Upper lobe of left lung (tissue), 6 donors: ENCODE results near the gene DRC3. TPM values are rescaled to one million over a fixed set of nuclear protein-coding genes. Genes with fewer than 3 reads are reported as not detected.

Experiments used
- ATAC-seq, 2 donors: fragments of 200-7000 bp; cut with Tn5 transposase; one replicate each; pipeline ENCODE4 v1.9.1; 2022; ENCODE audit warnings: mild to moderate bottlenecking in 2 of 2, moderate library complexity in 2 of 2; ENCODE audit not compliant: low FRiP score in 2 of 2
- DNase-seq, 2 donors: peaks; one replicate each; pipeline ENCODE4 v3.0.0-alpha.2; 2019 to 2020
- H3K27ac ChIP-seq, 4 donors: fragments of 200-600 bp; sonication (generic); one replicate each; pipeline ENCODE4 v1.5.1; 2016 to 2019
- H3K27me3 ChIP-seq, 4 donors: fragments of 200-600 bp; sonication (generic); one replicate each; pipeline ENCODE4 v1.5.1; 2017 to 2019
- H3K36me3 ChIP-seq, 4 donors: fragments of 200-600 bp; sonication (generic); one replicate each; pipeline ENCODE4 v1.5.1; 2016 to 2019
- H3K4me1 ChIP-seq, 4 donors: fragments of 200-600 bp; sonication (generic); one replicate each; pipeline ENCODE4 v1.5.1; 2018 to 2019
- H3K4me3 ChIP-seq, 4 donors: fragments of 200-600 bp; sonication (generic); one replicate each; pipeline ENCODE4 v1.5.1; 2017 to 2019; ENCODE audit warnings: mild to moderate bottlenecking in 2 of 4, moderate library complexity in 1 of 4
- H3K9me3 ChIP-seq, 4 donors: fragments of 200-600 bp; sonication (generic); one replicate each; pipeline ENCODE4 v1.5.1; 2018 to 2019
- CTCF ChIP-seq, 6 experiments: fragments of 450-650 bp in 4 of 6; fragments of 200-600 bp in 2 of 6; sonication (generic) in 2 of 6; IDR thresholded peaks; one replicate each; pipeline ENCODE4 v1.5.1; 2016 to 2019; ENCODE audit warnings: antibody characterized with exemption in 6 of 6
- EP300 ChIP-seq, 4 donors: sonication (generic); formaldehyde crosslinking; IDR thresholded peaks; one replicate each; pipeline ENCODE4 v1.5.1; 2017; ENCODE audit warnings: antibody characterized with exemption in 4 of 4, control low read depth in 2 of 4
- POLR2A ChIP-seq, 4 donors: fragments of 450-650 bp; IDR thresholded peaks; one replicate each; pipeline ENCODE4 v1.5.1; 2016 to 2017; ENCODE audit warnings: antibody characterized with exemption in 4 of 4, mild to moderate bottlenecking in 2 of 4
- POLR2AphosphoS5 ChIP-seq, 2 donors: sonication (generic); formaldehyde crosslinking; IDR thresholded peaks; one replicate each; pipeline ENCODE4 v1.5.1; 2017; ENCODE audit warnings: antibody characterized with exemption in 2 of 2
- WGBS, 2 donors: methylation state at CpG; one replicate each; pipeline ENCODE4 v1.1.5; 2017 to 2018; 5-methylcytosine and 5-hydroxymethylcytosine counted together
- total RNA-seq, 6 donors: library from RNA; depleted of rRNA in 4 of 6; stranded (reverse); fragments of >200 nt in 4 of 6; gene quantifications; one replicate each; pipeline versions ENCODE4 v1.1.0 to v1.2.1, GENCODE V29; 2016 to 2021
- donor health status: DM: no; HTN: no; CAD: no; lungs with moderate emphysema.
- donor health status: DM: no; HTN: yes; CAD: no; lungs with severe emphysema.

The DRC3 gene
- total RNA-seq, 6 donors from 2014 or later: 1.5 to 46.2 (median 11.4) TPM

- peak overlapping the region; percentile 78 to 97 (median 92) for H3K4me3 ChIP-seq
- 0 to 1% methylated on average over 1 to 25 of the region's 81 CpGs for WGBS, 2 donors
- H3K27me3 ChIP-seq: no peaks in the 10 kb centered on the region
- H3K27ac ChIP-seq: peak overlapping the region; percentile 71 to 92 (median 78)
- no peaks in the 10 kb centered on the region for H3K9me3 ChIP-seq
- TF ChIP-seq POLR2A (IDR thresholded peaks at IDR 0.05): no peak
- TF ChIP-seq POLR2AphosphoS5 (IDR thresholded peaks at IDR 0.05): no peak
- no peak for TF ChIP-seq EP300 (IDR thresholded peaks at IDR 0.05)
- TF ChIP-seq CTCF (IDR thresholded peaks at IDR 0.05): no peak
- no peaks in the 10 kb centered on the region for H3K36me3 ChIP-seq
- peak; percentile 42 to 93 for DNase-seq
- ATAC-seq: peak in 1 of 2 donors; percentile 68
- peaks cover 24 to 38% (median 30%) of the 10 kb centered on the region in 4 donors for H3K4me1 ChIP-seq
Observed at GRCh38 chr17:18039535-18040260, 67.0 kb downstream of the DRC3 start.

GRCh38 chr17:18040261-18040858 lies 67.7 kb downstream of the DRC3 start:
- Histone ChIP-seq H3K27me3 (no peaks in the 10 kb centered on the region), H3K4me3 (peak overlapping the region; percentile 78 to 97 (median 92)), H3K27ac (peak overlapping the region in 3 of 4 donors; percentile 71 to 92 (median 76)), H3K4me1 (peaks cover 24 to 38% (median 30%) of the 10 kb centered on the region in 4 donors), H3K9me3 (no peaks in the 10 kb centered on the region), H3K36me3 (peaks cover 0 to 4% (median 0%) of the 10 kb centered on the region in 4 donors)
- 28 to 31% methylated on average over 6 of the region's 6 CpGs for WGBS, 2 donors
- TF ChIP-seq POLR2AphosphoS5 (IDR thresholded peaks at IDR 0.05) (no peak), EP300 (IDR thresholded peaks at IDR 0.05) (no peak), CTCF (IDR thresholded peaks at IDR 0.05) (no peak), POLR2A (IDR thresholded peaks at IDR 0.05) (no peak)
- DNase-seq: no peak
- ATAC-seq: no peak

- DNase-seq (no peak), ATAC-seq (no peak)
- peaks cover 0 to 17% (median 7%) of the 10 kb centered on the region in 4 donors for H3K36me3 ChIP-seq
- H3K4me1 ChIP-seq: peaks cover 24 to 38% (median 30%) of the 10 kb centered on the region in 4 donors
- WGBS, 2 donors: 48 to 53% methylated on average over 1 of the region's 1 CpG
- H3K9me3 ChIP-seq: no peaks in the 10 kb centered on the region
- H3K27ac ChIP-seq: no peak overlapping the region
- H3K27me3 ChIP-seq: no peaks in the 10 kb centered on the region
- H3K4me3 ChIP-seq: no peak overlapping the region
- no peak for TF ChIP-seq CTCF (IDR thresholded peaks at IDR 0.05)
- no peak for TF ChIP-seq POLR2AphosphoS5 (IDR thresholded peaks at IDR 0.05)
- no peak for TF ChIP-seq EP300 (IDR thresholded peaks at IDR 0.05)
- TF ChIP-seq POLR2A (IDR thresholded peaks at IDR 0.05): no peak
Observed at GRCh38 chr17:18041776-18042175, 69.1 kb downstream of the DRC3 start.

GRCh38 chr17:18042983-18043382 lies 70.3 kb downstream of the DRC3 start:
- ATAC-seq: no peak

GRCh38 chr17:18043491-18043890 lies 70.8 kb downstream of the DRC3 start:
- no peaks in the 10 kb centered on the region for H3K27me3 ChIP-seq
- TF ChIP-seq CTCF (IDR thresholded peaks at IDR 0.05) (no peak), POLR2A (IDR thresholded peaks at IDR 0.05) (no peak), POLR2AphosphoS5 (IDR thresholded peaks at IDR 0.05) (no peak), EP300 (IDR thresholded peaks at IDR 0.05) (no peak)
- H3K4me3 ChIP-seq: no peak overlapping the region
- peaks cover 5 to 26% (median 11%) of the 10 kb centered on the region in 4 donors for H3K36me3 ChIP-seq
- H3K4me1 ChIP-seq: peaks cover 14 to 23% (median 15%) of the 10 kb centered on the region in 4 donors
- no peak for ATAC-seq
- WGBS, 2 donors: 83 to 85% methylated on average over 1 of the region's 1 CpG
- no peaks in the 10 kb centered on the region for H3K9me3 ChIP-seq
- H3K27ac ChIP-seq: no peak overlapping the region
- DNase-seq: no peak

More at GRCh38 chr17:18042983-18043382, 70.3 kb downstream of the DRC3 start:
- Histone ChIP-seq H3K4me3 (no peak overlapping the region), H3K4me1 (peaks cover 19 to 28% (median 20%) of the 10 kb centered on the region in 4 donors), H3K27ac (no peak overlapping the region), H3K27me3 (no peaks in the 10 kb centered on the region), H3K9me3 (no peaks in the 10 kb centered on the region), H3K36me3 (peaks cover 5 to 24% (median 11%) of the 10 kb centered on the region in 4 donors)
- no peak for DNase-seq
- TF ChIP-seq POLR2A (IDR thresholded peaks at IDR 0.05) (no peak), EP300 (IDR thresholded peaks at IDR 0.05) (no peak), POLR2AphosphoS5 (IDR thresholded peaks at IDR 0.05) (no peak)
- WGBS, 2 donors: 84 to 90% methylated on average over 8 of the region's 8 CpGs
